HG03565 (cell line): ENCODE measurements around the gene ZNF664.
"Not testable (repeated sequence)": the region's sequence is repeated elsewhere in the genome, so short reads cannot be mapped to it uniquely, and the experiment has no call there.

ENCODE experiments used
- ATAC-seq: cut with Tn5 transposase; IDR thresholded peaks from one replicate; pipeline ENCODE4 v1.9.1; 2021; ENCODE audit warnings: mild to moderate bottlenecking, moderate library complexity; ENCODE audit not compliant: unreplicated experiment

Gene ZNF664

GRCh38 chr12:123941000-123941399, 32.0 kb upstream of the ZNF664 start:
- no peak for ATAC-seq

- no peak for ATAC-seq
Measured at GRCh38 chr12:123941624-123942237, 31.3 kb upstream of the ZNF664 start.

- ATAC-seq, result no peak
Measured at GRCh38 chr12:123942238-123942653, 30.8 kb upstream of the ZNF664 start.

GRCh38 chr12:123942911-123943648, 29.9 kb upstream of the ZNF664 start:
- ATAC-seq, result no peak

- no peak for ATAC-seq
Measured at GRCh38 chr12:123943816-123944215, 29.2 kb upstream of the ZNF664 start.

GRCh38 chr12:123944696-123945095, 28.3 kb upstream of the ZNF664 start:
- no peak for ATAC-seq

GRCh38 chr12:123945287-123946151, 27.5 kb upstream of the ZNF664 start:
- ATAC-seq, result no peak

- no peak for ATAC-seq
Measured at GRCh38 chr12:123946152-123946515, 26.9 kb upstream of the ZNF664 start.

- not testable (repeated sequence) for ATAC-seq
Measured at GRCh38 chr12:123946516-123947505, 26.2 kb upstream of the ZNF664 start.

GRCh38 chr12:123947531-123947930, 25.5 kb upstream of the ZNF664 start:
- not testable (repeated sequence) for ATAC-seq

- no peak for ATAC-seq
Measured at GRCh38 chr12:123948401-123948795, 24.6 kb upstream of the ZNF664 start.

- ATAC-seq, result no peak
Measured at GRCh38 chr12:123948796-123949769, 23.9 kb upstream of the ZNF664 start.

- no peak for ATAC-seq
Measured at GRCh38 chr12:123949770-123950165, 23.2 kb upstream of the ZNF664 start.

GRCh38 chr12:123950476-123951349, 22.3 kb upstream of the ZNF664 start:
- ATAC-seq, result no peak

GRCh38 chr12:123951467-123951866, 21.5 kb upstream of the ZNF664 start:
- no peak for ATAC-seq

GRCh38 chr12:123952037-123952436, 21.0 kb upstream of the ZNF664 start:
- ATAC-seq, result no peak

- ATAC-seq, result no peak
Measured at GRCh38 chr12:123954647-123955350, 18.2 kb upstream of the ZNF664 start.

- ATAC-seq, result no peak
Measured at GRCh38 chr12:123956249-123956648, 16.8 kb upstream of the ZNF664 start.
